HCT116 (cell line): ENCODE measurements around the gene SOX18. TPM values are rescaled to one million over a fixed set of nuclear protein-coding genes. Genes with fewer than 3 reads are reported as not detected.

Source experiments
- ATAC-seq: fragments of 200-7000 bp; cut with Tn5 transposase; 2 replicates; pipeline ENCODE4 v1.9.1; 2020; ENCODE audit warnings: mild to moderate bottlenecking, moderate library complexity
- BruUV-seq: library from RNA; stranded (reverse); fragments of 400-500 nt; replicated peaks from 2 replicates; lab custom pipeline; 2021; lab: Mats Ljungman, UMichigan
- CTCF ChIA-PET: fragments of 300-600 bp; sonication (Branson Sonifier 250); formaldehyde crosslinking; loops from one replicate; lab custom pipeline; 2021; ENCODE audit warnings: antibody characterized with exemption; lab: Charles Lee
- POLR2A ChIA-PET: fragments of 300-600, 350-600 bp; sonication (Branson Sonifier 250); formaldehyde crosslinking; loops from one replicate; lab custom pipeline; 2021; ENCODE audit warnings: antibody characterized with exemption; lab: Charles Lee
- RAD21 ChIA-PET, 2 experiments: fragments of 300-600 bp; sonication (Branson Sonifier 250); formaldehyde crosslinking; loops; one replicate each; lab custom pipeline; 2023; ENCODE audit warnings: low total read pairs in 2 of 2; ENCODE audit not compliant: uncharacterized antibody in 2 of 2, unreplicated experiment in 2 of 2, low non-redundant PET in 1 of 2; lab: Charles Lee
- DNase-seq: peaks from one replicate; pipeline ENCODE4 v3.0.0-alpha.2; 2010; ENCODE audit warnings: low read depth, low spot score
- H2AFZ ChIP-seq: fragments of 200-600 bp; shearing (Covaris generic), sonication (generic); 2 replicates; pipeline ENCODE4 v1.6.1; 2017; ENCODE audit warnings: low read depth, mixed run types, mixed read lengths, antibody characterized with exemption, low read length; ENCODE audit not compliant: poor library complexity, severe bottlenecking
- H3K27ac ChIP-seq: 2 replicates; pipeline ENCODE4 v1.5.1; 2012; ENCODE audit warnings: low read depth, low read length
- H3K27me3 ChIP-seq: fragments of 200-600 bp; sonication (generic); 2 replicates; pipeline ENCODE4 v1.6.1; 2016; ENCODE audit warnings: mixed run types, low read length, mixed read lengths; ENCODE audit not compliant: insufficient read depth
- H3K36me3 ChIP-seq, 2 experiments: fragments of 200-500 bp in 1 of 2; fragments of 200-600 bp in 1 of 2; sonication (Bioruptor generic) in 1 of 2; sonication (generic) in 1 of 2; 2 replicates each; pipeline versions ENCODE4 v1.5.1 to v1.6.1; 2014 to 2016; ENCODE audit warnings: low read length in 2 of 2, inconsistent platforms in 1 of 2, mixed read lengths in 1 of 2, mixed run types in 1 of 2; ENCODE audit not compliant: insufficient read depth in 2 of 2, control insufficient read depth in 1 of 2
- H3K4me1 ChIP-seq, 2 experiments: fragments of 200-600 bp in 1 of 2; sonication (generic) in 1 of 2; 2 replicates each; pipeline versions ENCODE4 v1.5.1 to v1.6.1; 2012 to 2017; ENCODE audit warnings: low read length in 2 of 2, inconsistent platforms in 1 of 2, mild to moderate bottlenecking in 1 of 2, mixed read lengths in 1 of 2, mixed run types in 1 of 2, moderate library complexity in 1 of 2; ENCODE audit not compliant: insufficient read depth in 2 of 2, control insufficient read depth in 1 of 2
- H3K4me2 ChIP-seq: fragments of 200-600 bp; sonication (generic); 2 replicates; pipeline ENCODE4 v1.6.1; 2017; ENCODE audit warnings: mixed run types, low read length, mixed read lengths
- H3K4me3 ChIP-seq, 2 experiments: fragments of 200-600 bp in 1 of 2; sonication (generic) in 1 of 2; replicated peaks in 1 of 2; 2 replicates each; pipeline ENCODE4 v1.5.1; 2011 to 2016; ENCODE audit warnings: low read length in 2 of 2, control low read depth in 1 of 2, low read depth in 1 of 2, mild to moderate bottlenecking in 1 of 2, mixed read lengths in 1 of 2, mixed run types in 1 of 2
- H3K79me2 ChIP-seq: fragments of 200-600 bp; sonication (generic); 2 replicates; pipeline ENCODE4 v1.6.1; 2017; ENCODE audit warnings: mild to moderate bottlenecking, mixed run types, low read length, moderate library complexity, mixed read lengths; ENCODE audit not compliant: insufficient read depth
- H3K9ac ChIP-seq: fragments of 200-600 bp; sonication (generic); 2 replicates; pipeline ENCODE4 v1.6.1; 2016; ENCODE audit warnings: low read length, mixed read lengths
- H3K9me2 ChIP-seq: fragments of 200-600 bp; sonication (generic), shearing (Covaris generic); 2 replicates; pipeline ENCODE4 v1.6.1; 2017; ENCODE audit warnings: mixed run types, mild to moderate bottlenecking, moderate library complexity; ENCODE audit not compliant: insufficient read depth
- H3K9me3 ChIP-seq, 2 experiments: fragments of 200-500 bp in 1 of 2; fragments of 200-600 bp in 1 of 2; sonication (Bioruptor generic) in 1 of 2; sonication (generic) in 1 of 2; 2 replicates each; pipeline ENCODE4 v1.6.1; 2014 to 2017; ENCODE audit warnings: low read length in 2 of 2, mixed read lengths in 2 of 2, inconsistent platforms in 1 of 2, low read depth in 1 of 2, mild to moderate bottlenecking in 1 of 2, mixed run types in 1 of 2, moderate library complexity in 1 of 2; ENCODE audit not compliant: control insufficient read depth in 1 of 2, insufficient read depth in 1 of 2
- H4K20me1 ChIP-seq: fragments of 200-600 bp; sonication (generic), shearing (Covaris generic); 2 replicates; pipeline ENCODE4 v1.6.1; 2017; ENCODE audit warnings: mixed run types, mild to moderate bottlenecking, moderate library complexity; ENCODE audit not compliant: insufficient read depth
- CBX3 ChIP-seq: IDR thresholded peaks from 2 replicates; pipeline ENCODE4 v1.6.1; 2012; ENCODE audit warnings: low read depth
- CEBPB ChIP-seq: IDR thresholded peaks from 2 replicates; pipeline ENCODE4 v1.6.1; 2012; ENCODE audit warnings: low read depth
- EGR1 ChIP-seq: IDR thresholded peaks from 2 replicates; pipeline ENCODE4 v1.6.1; 2012; ENCODE audit warnings: low read depth
- EZH2 ChIP-seq: fragments of 200-600 bp; sonication (generic); IDR thresholded peaks from 2 replicates; pipeline ENCODE4 v1.6.1; 2017; ENCODE audit warnings: antibody characterized with exemption, mixed run types
- EZH2phosphoT487 ChIP-seq: fragments of 200-600 bp; IDR thresholded peaks from 2 replicates; pipeline ENCODE4 v1.6.1; 2018; ENCODE audit warnings: antibody characterized with exemption, borderline replicate concordance
- FOSL1 ChIP-seq: IDR thresholded peaks from 2 replicates; pipeline ENCODE4 v1.6.1; 2012; ENCODE audit warnings: low read depth
- JUND ChIP-seq: IDR thresholded peaks from 2 replicates; pipeline ENCODE4 v1.6.1; 2012
- POLR2A ChIP-seq: IDR thresholded peaks from 2 replicates; pipeline ENCODE4 v1.7.0; 2011; ENCODE audit warnings: borderline replicate concordance; ENCODE audit not compliant: insufficient read depth, insufficient read length; ENCODE audit errors: extremely low read depth
- POLR2AphosphoS5 ChIP-seq: IDR thresholded peaks from 2 replicates; pipeline ENCODE4 v1.6.1; 2011; ENCODE audit warnings: mild to moderate bottlenecking, low read depth, low read length, moderate library complexity
- RAD21 ChIP-seq: IDR thresholded peaks from 2 replicates; pipeline ENCODE4 v1.6.1; 2012; ENCODE audit warnings: low read depth, mild to moderate bottlenecking
- SRF ChIP-seq: IDR thresholded peaks from 2 replicates; pipeline ENCODE4 v1.6.1; 2012; ENCODE audit warnings: low read depth
- TCF7L2 ChIP-seq: IDR thresholded peaks from 2 replicates; pipeline ENCODE4 v1.7.0; 2011; ENCODE audit warnings: borderline replicate concordance, inconsistent platforms; ENCODE audit not compliant: insufficient read depth, insufficient read length; ENCODE audit errors: extremely low read depth
- ZNF274 ChIP-seq: fragments of 200-500 bp; sonication (Bioruptor generic); IDR thresholded peaks from 2 replicates; pipeline ENCODE4 v1.6.1; 2014; ENCODE audit warnings: mild to moderate bottlenecking, low read depth, low read length, inconsistent platforms
- intact Hi-C: fragments of 100-400 bp; cut with micrococcal nuclease; formaldehyde crosslinking; loops from 2 replicates; pipeline ENCODE4 v1.10.0; 2022
- total RNA-seq: library from RNA; stranded (reverse); gene quantifications from one replicate; pipeline ENCODE4 v1.2.1, GENCODE V29; 2021; ENCODE audit not compliant: unreplicated experiment
- TF ChIP-seq, protein P1 (sequence below): IDR thresholded peaks from 2 replicates; pipeline ENCODE4 v1.6.1; 2012
- TF ChIP-seq, protein P2 (sequence below): IDR thresholded peaks from 2 replicates; pipeline ENCODE4 v1.6.1; 2012; ENCODE audit warnings: low read depth
- TF ChIP-seq, protein P3 (sequence below): IDR thresholded peaks from 2 replicates; pipeline ENCODE4 v1.6.1; 2011; ENCODE audit warnings: mild to moderate bottlenecking, low read length, moderate library complexity; ENCODE audit not compliant: insufficient replicate concordance; ENCODE audit errors: extremely low read depth
- TF ChIP-seq, protein P4 (sequence below): IDR thresholded peaks from 2 replicates; pipeline ENCODE4 v1.6.1; 2012

SOX18 gene
- total RNA-seq, 1 experiment from 2014 or later, result 3.3 TPM

DNA sequence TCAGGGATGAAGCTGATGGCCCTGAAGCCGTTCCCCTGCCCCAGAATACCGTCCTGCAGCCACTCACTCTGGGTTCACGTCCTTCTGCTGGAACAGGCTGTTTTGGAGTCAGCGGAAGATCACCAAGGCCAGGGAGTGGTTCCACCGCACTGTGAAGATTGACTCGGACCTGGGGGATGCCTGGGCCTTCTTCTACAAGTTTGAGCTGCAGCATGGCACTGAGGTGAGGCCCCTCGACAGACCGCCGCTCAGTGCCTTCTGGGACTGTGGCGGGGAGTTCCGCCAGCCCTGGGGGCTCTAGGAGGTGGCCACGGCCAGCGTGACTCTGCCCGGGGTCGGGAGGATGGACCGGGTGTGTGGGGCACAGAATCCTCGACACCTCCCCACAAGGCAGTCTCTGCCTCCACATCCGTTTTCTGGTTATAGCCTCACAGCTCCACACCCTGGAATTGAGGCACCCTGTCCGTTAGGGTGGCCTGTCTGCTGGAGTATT is 17.6 kb downstream of the SOX18 start:
- no peaks in the 10 kb centered on the region for H3K79me2 ChIP-seq
- no peaks in the 10 kb centered on the region for H3K9me3 ChIP-seq
- no peaks in the 10 kb centered on the region for H3K9me2 ChIP-seq
- ATAC-seq (no peak), DNase-seq (no peak)
- BruUV-seq, result no TSS peak
- no peaks in the 10 kb centered on the region for H4K20me1 ChIP-seq
- H3K4me2 ChIP-seq, result no peak overlapping the region
- no peak overlapping the region for H2AFZ ChIP-seq
- RAD21 ChIA-PET, result no interaction called here
- H3K4me1 ChIP-seq, result no peaks in the 10 kb centered on the region; a peak in 1 of 4 replicates
- H3K9ac ChIP-seq, result no peak overlapping the region
- CTCF ChIA-PET, result no interaction called here
- intact Hi-C loops, result no loop called here
- no peak for TF ChIP-seq CEBPB
- no peak for TF ChIP-seq POLR2AphosphoS5
- no peak for TF ChIP-seq FOSL1
- no peak for TF ChIP-seq EZH2phosphoT487
- TF ChIP-seq EGR1, result no peak
- TF ChIP-seq, protein P1, sequence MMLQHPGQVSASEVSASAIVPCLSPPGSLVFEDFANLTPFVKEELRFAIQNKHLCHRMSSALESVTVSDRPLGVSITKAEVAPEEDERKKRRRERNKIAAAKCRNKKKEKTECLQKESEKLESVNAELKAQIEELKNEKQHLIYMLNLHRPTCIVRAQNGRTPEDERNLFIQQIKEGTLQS, result no peak
- TF ChIP-seq, protein P2, sequence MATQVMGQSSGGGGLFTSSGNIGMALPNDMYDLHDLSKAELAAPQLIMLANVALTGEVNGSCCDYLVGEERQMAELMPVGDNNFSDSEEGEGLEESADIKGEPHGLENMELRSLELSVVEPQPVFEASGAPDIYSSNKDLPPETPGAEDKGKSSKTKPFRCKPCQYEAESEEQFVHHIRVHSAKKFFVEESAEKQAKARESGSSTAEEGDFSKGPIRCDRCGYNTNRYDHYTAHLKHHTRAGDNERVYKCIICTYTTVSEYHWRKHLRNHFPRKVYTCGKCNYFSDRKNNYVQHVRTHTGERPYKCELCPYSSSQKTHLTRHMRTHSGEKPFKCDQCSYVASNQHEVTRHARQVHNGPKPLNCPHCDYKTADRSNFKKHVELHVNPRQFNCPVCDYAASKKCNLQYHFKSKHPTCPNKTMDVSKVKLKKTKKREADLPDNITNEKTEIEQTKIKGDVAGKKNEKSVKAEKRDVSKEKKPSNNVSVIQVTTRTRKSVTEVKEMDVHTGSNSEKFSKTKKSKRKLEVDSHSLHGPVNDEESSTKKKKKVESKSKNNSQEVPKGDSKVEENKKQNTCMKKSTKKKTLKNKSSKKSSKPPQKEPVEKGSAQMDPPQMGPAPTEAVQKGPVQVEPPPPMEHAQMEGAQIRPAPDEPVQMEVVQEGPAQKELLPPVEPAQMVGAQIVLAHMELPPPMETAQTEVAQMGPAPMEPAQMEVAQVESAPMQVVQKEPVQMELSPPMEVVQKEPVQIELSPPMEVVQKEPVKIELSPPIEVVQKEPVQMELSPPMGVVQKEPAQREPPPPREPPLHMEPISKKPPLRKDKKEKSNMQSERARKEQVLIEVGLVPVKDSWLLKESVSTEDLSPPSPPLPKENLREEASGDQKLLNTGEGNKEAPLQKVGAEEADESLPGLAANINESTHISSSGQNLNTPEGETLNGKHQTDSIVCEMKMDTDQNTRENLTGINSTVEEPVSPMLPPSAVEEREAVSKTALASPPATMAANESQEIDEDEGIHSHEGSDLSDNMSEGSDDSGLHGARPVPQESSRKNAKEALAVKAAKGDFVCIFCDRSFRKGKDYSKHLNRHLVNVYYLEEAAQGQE, result no peak
- TF ChIP-seq SRF, result no peak
- no peak for TF ChIP-seq JUND
- no peak for TF ChIP-seq TCF7L2
- TF ChIP-seq RAD21, result no peak
- no peak for TF ChIP-seq EZH2
- TF ChIP-seq ZNF274, result no peak
- TF ChIP-seq POLR2A, result no peak
- no peak for TF ChIP-seq CBX3
- TF ChIP-seq, protein P3, sequence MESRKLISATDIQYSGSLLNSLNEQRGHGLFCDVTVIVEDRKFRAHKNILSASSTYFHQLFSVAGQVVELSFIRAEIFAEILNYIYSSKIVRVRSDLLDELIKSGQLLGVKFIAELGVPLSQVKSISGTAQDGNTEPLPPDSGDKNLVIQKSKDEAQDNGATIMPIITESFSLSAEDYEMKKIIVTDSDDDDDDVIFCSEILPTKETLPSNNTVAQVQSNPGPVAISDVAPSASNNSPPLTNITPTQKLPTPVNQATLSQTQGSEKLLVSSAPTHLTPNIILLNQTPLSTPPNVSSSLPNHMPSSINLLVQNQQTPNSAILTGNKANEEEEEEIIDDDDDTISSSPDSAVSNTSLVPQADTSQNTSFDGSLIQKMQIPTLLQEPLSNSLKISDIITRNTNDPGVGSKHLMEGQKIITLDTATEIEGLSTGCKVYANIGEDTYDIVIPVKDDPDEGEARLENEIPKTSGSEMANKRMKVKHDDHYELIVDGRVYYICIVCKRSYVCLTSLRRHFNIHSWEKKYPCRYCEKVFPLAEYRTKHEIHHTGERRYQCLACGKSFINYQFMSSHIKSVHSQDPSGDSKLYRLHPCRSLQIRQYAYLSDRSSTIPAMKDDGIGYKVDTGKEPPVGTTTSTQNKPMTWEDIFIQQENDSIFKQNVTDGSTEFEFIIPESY, result no peak
- TF ChIP-seq, protein P4, sequence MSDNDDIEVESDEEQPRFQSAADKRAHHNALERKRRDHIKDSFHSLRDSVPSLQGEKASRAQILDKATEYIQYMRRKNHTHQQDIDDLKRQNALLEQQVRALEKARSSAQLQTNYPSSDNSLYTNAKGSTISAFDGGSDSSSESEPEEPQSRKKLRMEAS, result no peak
- no peak overlapping the region for H3K4me3 ChIP-seq
- H3K27ac ChIP-seq, result no peak overlapping the region
- H3K27me3 ChIP-seq, result no peaks in the 10 kb centered on the region
- peaks cover 6 to 11% of the 10 kb centered on the region in 2 experiments; a peak in 3 of 4 replicates for H3K36me3 ChIP-seq
- POLR2A ChIA-PET, result no interaction called here
